ENCODE data around the gene TEX10. TPM values are rescaled to one million over a fixed set of nuclear protein-coding genes. Genes with fewer than 3 reads are reported as not detected.
"Not testable (repeated sequence)": the region's sequence is repeated elsewhere in the genome, so short reads cannot be mapped to it uniquely, and the experiment has no call there.

Gene TEX10
- total and polyA plus RNA-seq, 2 donors = 13.6 to 35.0 TPM

DNA sequence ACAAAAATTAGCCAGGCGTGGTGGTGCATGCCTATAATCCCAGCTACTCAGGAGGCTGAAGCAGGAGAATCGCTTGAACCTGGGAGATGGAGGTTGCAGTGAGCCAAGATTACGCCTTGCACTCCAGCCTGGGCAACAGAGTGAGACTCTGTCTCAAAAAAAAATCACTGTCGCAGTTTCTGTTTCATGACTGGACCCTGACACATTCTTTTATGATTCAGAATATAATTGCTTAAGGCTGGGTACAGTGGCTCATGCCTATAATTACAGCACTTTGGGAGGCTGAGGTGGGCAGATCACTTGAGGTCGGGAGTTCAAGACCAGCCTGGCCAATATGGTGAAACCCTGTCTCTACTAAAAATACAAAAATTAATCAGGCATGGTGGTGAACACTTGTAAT lies 14.0 kb downstream of the TEX10 start:
- not testable (repeated sequence) for H3K4me3 ChIP-seq (ENCODE audit: low read length in 2 of 2); H3K27ac ChIP-seq (ENCODE audit: low read depth in 1 of 2, low read length in 1 of 2); DNase-seq (ENCODE audit: low read depth in 6 of 9, low spot score in 9 of 9); H3K4me1 ChIP-seq (ENCODE audit: control insufficient read depth in 2 of 2, insufficient read depth in 2 of 2, low read length in 2 of 2); H3K27me3 ChIP-seq (ENCODE audit: control insufficient read depth in 2 of 2, insufficient read depth in 1 of 2, low read length in 1 of 2); H3K9me3 ChIP-seq (ENCODE audit: control insufficient read depth in 2 of 2, insufficient read depth in 1 of 2, low read length in 1 of 2)
- WGBS = 98% methylated on average over 5 of the region's 5 CpGs
- H3K36me3 ChIP-seq (ENCODE audit: control insufficient read depth in 2 of 2, insufficient read depth in 2 of 2, low read length in 1 of 2) = peaks cover 17 to 25% of the 10 kb centered on the region in 2 donors

DNA sequence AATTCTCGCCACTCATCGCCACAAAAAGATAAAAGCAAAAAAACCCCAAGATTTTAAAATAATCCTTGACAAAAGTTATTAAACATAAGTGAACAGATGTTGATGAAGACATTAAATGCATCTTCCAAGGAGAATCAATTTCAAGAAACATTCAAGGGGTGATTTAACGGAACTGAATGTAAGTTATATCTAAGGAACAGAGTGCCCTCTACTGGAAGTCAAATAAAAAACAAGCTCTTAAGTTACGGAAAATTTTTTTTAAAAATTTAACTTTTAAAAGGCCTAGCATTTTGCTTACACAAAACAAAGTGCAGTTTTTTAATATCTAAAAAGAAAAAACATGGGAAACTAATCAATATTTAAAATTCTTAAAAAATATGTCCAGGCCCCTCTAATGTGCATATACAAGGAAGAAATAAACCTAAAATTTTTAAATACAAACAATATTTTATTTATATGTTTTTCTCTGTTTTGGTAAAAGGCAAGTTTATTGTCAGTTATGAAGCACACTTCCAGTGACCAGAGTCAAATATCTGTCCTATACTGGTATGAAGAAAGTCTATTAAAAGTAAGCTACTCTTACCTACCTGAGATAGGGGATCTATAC lies 28.0 kb downstream of the TEX10 start:
- H3K9me3 ChIP-seq (ENCODE audit: control insufficient read depth in 2 of 2, insufficient read depth in 1 of 2, low read length in 1 of 2) = no peaks in the 10 kb centered on the region
- peaks cover 3 to 47% of the 10 kb centered on the region in 2 donors for H3K36me3 ChIP-seq (ENCODE audit: control insufficient read depth in 2 of 2, insufficient read depth in 2 of 2, low read length in 1 of 2)
- DNase-seq (ENCODE audit: low read depth in 6 of 9, low spot score in 9 of 9) = peak in 1 of 9 donors; percentile 40
- no peaks in the 10 kb centered on the region for H3K4me1 ChIP-seq (ENCODE audit: control insufficient read depth in 2 of 2, insufficient read depth in 2 of 2, low read length in 2 of 2)
- no peak overlapping the region for H3K27ac ChIP-seq (ENCODE audit: low read depth in 1 of 2, low read length in 1 of 2)
- no peaks in the 10 kb centered on the region for H3K27me3 ChIP-seq (ENCODE audit: control insufficient read depth in 2 of 2, insufficient read depth in 1 of 2, low read length in 1 of 2)
- 89% methylated on average over 4 of the region's 4 CpGs for WGBS
- H3K4me3 ChIP-seq (ENCODE audit: low read length in 2 of 2) = no peak overlapping the region

DNA sequence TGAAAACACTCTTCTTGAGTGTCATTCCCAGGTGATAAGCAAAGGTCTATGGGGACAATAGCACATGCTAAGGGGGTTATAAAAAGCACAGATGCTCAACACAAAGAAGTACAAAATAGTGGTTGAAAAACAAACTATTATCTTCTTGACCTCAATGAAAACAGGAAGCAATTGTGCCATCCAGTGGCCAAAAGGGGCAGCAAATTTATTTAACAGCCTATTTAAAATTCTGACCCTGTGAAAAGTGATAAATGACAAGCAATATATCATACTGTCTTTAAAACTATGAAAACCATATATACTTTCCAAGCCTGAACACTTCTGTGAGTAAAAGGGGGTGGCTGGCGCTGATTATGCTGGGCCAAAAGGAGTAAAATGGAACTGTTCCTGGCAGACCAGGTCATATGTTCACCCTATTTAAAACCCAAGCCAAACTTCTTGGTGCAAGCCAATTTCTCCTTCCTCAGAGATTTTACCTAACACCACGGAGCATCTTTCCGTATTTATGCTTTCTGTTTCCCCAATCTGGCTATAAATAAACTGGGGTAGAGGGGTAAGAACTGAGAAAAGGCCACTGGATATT lies 29.7 kb downstream of the TEX10 start:
- Histone ChIP-seq H3K4me3 (ENCODE audit: low read length in 2 of 2) (no peak overlapping the region), H3K27ac (ENCODE audit: low read depth in 1 of 2, low read length in 1 of 2) (no peak overlapping the region), H3K36me3 (ENCODE audit: control insufficient read depth in 2 of 2, insufficient read depth in 2 of 2, low read length in 1 of 2) (peaks cover 3 to 48% of the 10 kb centered on the region in 2 donors), H3K9me3 (ENCODE audit: control insufficient read depth in 2 of 2, insufficient read depth in 1 of 2, low read length in 1 of 2) (no peaks in the 10 kb centered on the region), H3K27me3 (ENCODE audit: control insufficient read depth in 2 of 2, insufficient read depth in 1 of 2, low read length in 1 of 2) (no peaks in the 10 kb centered on the region), H3K4me1 (ENCODE audit: control insufficient read depth in 2 of 2, insufficient read depth in 2 of 2, low read length in 2 of 2) (no peaks in the 10 kb centered on the region)
- 92% methylated on average over 3 of the region's 3 CpGs for WGBS
- DNase-seq (ENCODE audit: low read depth in 6 of 9, low spot score in 9 of 9) = peak in 2 of 9 donors; percentile 6 to 32

DNA sequence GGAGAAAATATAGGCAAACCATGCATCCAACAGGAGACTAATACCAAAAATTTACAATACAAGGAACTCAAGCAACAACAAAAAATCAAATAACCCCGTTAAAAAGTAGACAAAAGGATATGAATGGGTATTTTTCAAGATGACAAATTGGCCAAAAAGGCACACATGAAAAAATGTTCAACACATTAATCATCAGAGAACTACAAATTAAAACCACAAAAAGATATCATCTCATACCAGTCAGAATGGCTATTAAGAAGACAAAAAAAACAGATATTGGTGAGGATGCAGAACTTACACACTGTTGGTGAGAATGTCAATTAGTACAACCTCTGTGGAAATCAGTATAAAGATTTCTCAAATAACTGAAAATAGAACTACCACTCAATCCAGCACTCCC lies 35.0 kb downstream of the TEX10 start:
- no peak for DNase-seq (ENCODE audit: low read depth in 6 of 9, low spot score in 9 of 9)
- Histone ChIP-seq H3K36me3 (ENCODE audit: control insufficient read depth in 2 of 2, insufficient read depth in 2 of 2, low read length in 1 of 2) (peaks cover 15 to 54% of the 10 kb centered on the region in 2 donors), H3K9me3 (ENCODE audit: control insufficient read depth in 2 of 2, insufficient read depth in 1 of 2, low read length in 1 of 2) (no peaks in the 10 kb centered on the region), H3K4me3 (ENCODE audit: low read length in 2 of 2) (no peak overlapping the region), H3K27ac (ENCODE audit: low read depth in 1 of 2, low read length in 1 of 2) (no peak overlapping the region), H3K4me1 (ENCODE audit: control insufficient read depth in 2 of 2, insufficient read depth in 2 of 2, low read length in 2 of 2) (no peaks in the 10 kb centered on the region), H3K27me3 (ENCODE audit: control insufficient read depth in 2 of 2, insufficient read depth in 1 of 2, low read length in 1 of 2) (no peaks in the 10 kb centered on the region)
- 62% methylated on average over 1 of the region's 1 CpG for WGBS

DNA sequence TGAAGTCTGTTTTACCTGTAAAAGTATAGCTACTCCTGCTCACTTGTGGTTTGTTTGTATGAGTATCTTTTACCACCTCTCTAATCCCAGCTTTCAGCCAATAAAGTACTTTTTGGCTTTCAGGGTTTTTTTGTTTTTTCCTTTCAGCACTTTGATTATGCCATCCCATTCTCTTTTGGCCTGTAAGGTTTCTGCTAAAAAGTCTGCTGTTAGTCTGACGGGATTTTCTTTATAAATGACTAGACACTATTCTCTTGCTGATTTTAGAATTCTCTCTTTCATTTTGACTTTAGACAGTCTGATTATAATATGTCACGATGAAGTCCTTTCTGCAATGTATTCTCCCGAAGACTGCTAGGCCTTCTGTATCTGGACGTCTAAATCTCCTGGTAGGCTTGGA lies 37.2 kb downstream of the TEX10 start:
- no peaks in the 10 kb centered on the region for H3K4me1 ChIP-seq (ENCODE audit: control insufficient read depth in 2 of 2, insufficient read depth in 2 of 2, low read length in 2 of 2)
- no peaks in the 10 kb centered on the region for H3K9me3 ChIP-seq (ENCODE audit: control insufficient read depth in 2 of 2, insufficient read depth in 1 of 2, low read length in 1 of 2)
- WGBS = 97% methylated on average over 4 of the region's 4 CpGs
- peaks cover 22 to 52% of the 10 kb centered on the region in 2 donors for H3K36me3 ChIP-seq (ENCODE audit: control insufficient read depth in 2 of 2, insufficient read depth in 2 of 2, low read length in 1 of 2)
- H3K27me3 ChIP-seq (ENCODE audit: control insufficient read depth in 2 of 2, insufficient read depth in 1 of 2, low read length in 1 of 2) = no peaks in the 10 kb centered on the region
- no peak overlapping the region for H3K27ac ChIP-seq (ENCODE audit: low read depth in 1 of 2, low read length in 1 of 2)
- no peak overlapping the region for H3K4me3 ChIP-seq (ENCODE audit: low read length in 2 of 2)
- no peak for DNase-seq (ENCODE audit: low read depth in 6 of 9, low spot score in 9 of 9)

DNA sequence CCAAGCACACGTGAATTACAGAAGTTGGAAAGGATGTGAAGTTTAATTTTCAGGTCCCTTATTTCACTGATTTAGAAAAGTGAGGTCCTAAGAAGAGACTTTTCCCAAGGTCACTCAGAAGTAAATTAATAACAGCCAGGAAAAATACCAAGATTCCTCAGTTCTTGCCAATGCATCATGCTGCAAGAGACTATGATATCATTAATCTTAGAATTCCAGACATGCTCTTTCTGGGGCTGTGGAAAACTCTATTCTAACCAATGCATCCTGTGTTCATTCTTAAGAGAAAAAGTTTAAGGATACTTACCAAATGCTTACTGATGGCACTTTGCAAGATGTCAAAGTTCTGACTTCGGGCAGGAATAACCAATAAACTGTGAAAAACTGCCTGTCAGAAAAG lies 42.8 kb downstream of the TEX10 start:
- WGBS = 96% methylated on average over 2 of the region's 2 CpGs
- H3K36me3 ChIP-seq (ENCODE audit: control insufficient read depth in 2 of 2, insufficient read depth in 2 of 2, low read length in 1 of 2) = peaks cover 20 to 52% of the 10 kb centered on the region in 2 donors

DNA sequence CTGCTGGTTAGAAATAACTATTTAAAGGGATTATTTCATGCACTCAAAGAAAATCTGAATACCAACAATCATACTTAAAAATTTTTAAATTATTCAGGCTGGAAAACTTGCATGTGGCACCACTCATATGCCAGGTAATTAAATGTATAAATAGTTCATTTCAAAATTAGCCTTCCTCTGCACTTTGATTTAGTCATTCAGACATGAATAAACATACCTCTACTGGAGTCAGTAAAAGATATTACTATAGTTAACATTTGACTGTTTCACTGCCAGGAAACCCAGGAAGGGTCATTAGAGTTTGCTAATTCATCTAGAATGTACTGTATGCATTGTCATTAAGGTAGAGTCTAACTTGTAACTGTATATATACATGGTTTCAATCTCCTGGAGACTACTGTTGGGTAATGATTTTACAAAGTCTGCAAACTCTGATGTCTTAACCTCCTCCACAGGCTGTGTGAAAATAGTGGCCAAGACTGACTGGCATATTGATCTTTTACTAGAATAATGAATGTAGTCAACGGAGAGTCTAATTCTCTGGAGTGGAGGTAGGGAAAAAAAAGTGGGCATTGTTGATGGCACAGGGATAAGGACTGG lies 43.7 kb downstream of the TEX10 start:
- peaks cover 23 to 61% of the 10 kb centered on the region in 2 donors for H3K36me3 ChIP-seq (ENCODE audit: control insufficient read depth in 2 of 2, insufficient read depth in 2 of 2, low read length in 1 of 2)
- WGBS = 96% methylated on average over 1 of the region's 1 CpG

More for the DNA sequence above, 42.8 kb downstream of the TEX10 start:
- Histone ChIP-seq H3K4me3 (ENCODE audit: low read length in 2 of 2) (no peak overlapping the region), H3K4me1 (ENCODE audit: control insufficient read depth in 2 of 2, insufficient read depth in 2 of 2, low read length in 2 of 2) (no peaks in the 10 kb centered on the region), H3K9me3 (ENCODE audit: control insufficient read depth in 2 of 2, insufficient read depth in 1 of 2, low read length in 1 of 2) (no peaks in the 10 kb centered on the region), H3K27ac (ENCODE audit: low read depth in 1 of 2, low read length in 1 of 2) (no peak overlapping the region), H3K27me3 (ENCODE audit: control insufficient read depth in 2 of 2, insufficient read depth in 1 of 2, low read length in 1 of 2) (no peaks in the 10 kb centered on the region)
- DNase-seq (ENCODE audit: low read depth in 6 of 9, low spot score in 9 of 9) = no peak

DNA sequence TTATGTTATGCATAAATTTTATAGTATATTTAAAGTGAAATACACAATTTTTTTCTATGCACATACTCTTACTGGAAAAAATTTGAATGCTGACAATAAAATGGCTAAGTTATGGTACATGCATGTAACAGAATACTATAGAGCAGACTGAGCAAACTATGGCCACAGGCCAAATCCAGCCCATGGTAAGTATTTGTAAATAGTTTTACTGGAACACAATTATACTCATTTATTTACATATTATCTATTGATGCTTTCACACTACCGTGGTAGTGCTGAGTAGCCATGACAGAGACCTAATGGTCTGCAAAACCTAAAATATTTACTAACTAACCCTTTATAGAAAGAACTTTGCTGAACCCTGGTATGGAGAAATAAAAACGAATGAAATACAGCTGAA lies 45.7 kb downstream of the TEX10 start:
- Histone ChIP-seq H3K4me3 (ENCODE audit: low read length in 2 of 2) (no peak overlapping the region), H3K9me3 (ENCODE audit: control insufficient read depth in 2 of 2, insufficient read depth in 1 of 2, low read length in 1 of 2) (no peaks in the 10 kb centered on the region), H3K27ac (ENCODE audit: low read depth in 1 of 2, low read length in 1 of 2) (no peak overlapping the region), H3K36me3 (ENCODE audit: control insufficient read depth in 2 of 2, insufficient read depth in 2 of 2, low read length in 1 of 2) (peaks cover 25 to 69% of the 10 kb centered on the region in 2 donors), H3K27me3 (ENCODE audit: control insufficient read depth in 2 of 2, insufficient read depth in 1 of 2, low read length in 1 of 2) (no peaks in the 10 kb centered on the region), H3K4me1 (ENCODE audit: control insufficient read depth in 2 of 2, insufficient read depth in 2 of 2, low read length in 2 of 2) (no peaks in the 10 kb centered on the region)
- WGBS = 96% methylated on average over 2 of the region's 2 CpGs
- DNase-seq (ENCODE audit: low read depth in 6 of 9, low spot score in 9 of 9) = no peak

More for the DNA sequence above, 43.7 kb downstream of the TEX10 start:
- Histone ChIP-seq H3K27me3 (ENCODE audit: control insufficient read depth in 2 of 2, insufficient read depth in 1 of 2, low read length in 1 of 2) (no peaks in the 10 kb centered on the region), H3K4me1 (ENCODE audit: control insufficient read depth in 2 of 2, insufficient read depth in 2 of 2, low read length in 2 of 2) (no peaks in the 10 kb centered on the region), H3K9me3 (ENCODE audit: control insufficient read depth in 2 of 2, insufficient read depth in 1 of 2, low read length in 1 of 2) (no peaks in the 10 kb centered on the region), H3K4me3 (ENCODE audit: low read length in 2 of 2) (no peak overlapping the region), H3K27ac (ENCODE audit: low read depth in 1 of 2, low read length in 1 of 2) (no peak overlapping the region)
- no peak for DNase-seq (ENCODE audit: low read depth in 6 of 9, low spot score in 9 of 9)

DNA sequence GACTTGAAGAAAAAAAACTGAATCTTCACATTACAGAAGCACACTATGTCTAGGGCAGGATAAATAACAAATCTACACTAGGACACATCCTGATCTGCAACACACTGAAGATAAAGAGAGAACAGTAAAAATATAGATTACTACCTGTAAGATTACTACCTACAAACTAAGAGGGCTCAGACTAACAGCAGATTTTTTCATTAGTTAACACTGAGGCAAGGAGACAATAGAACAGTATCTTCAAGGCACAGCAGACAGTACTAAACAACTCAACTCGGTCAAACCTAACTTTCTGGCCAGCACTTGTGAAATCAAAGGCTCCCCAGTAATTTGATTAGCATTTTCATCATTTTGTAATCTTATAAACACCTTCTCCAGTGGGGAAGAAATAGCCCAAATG lies 46.5 kb downstream of the TEX10 start:
- Histone ChIP-seq H3K27me3 (ENCODE audit: control insufficient read depth in 2 of 2, insufficient read depth in 1 of 2, low read length in 1 of 2) (no peaks in the 10 kb centered on the region), H3K36me3 (ENCODE audit: control insufficient read depth in 2 of 2, insufficient read depth in 2 of 2, low read length in 1 of 2) (peaks cover 30 to 75% of the 10 kb centered on the region in 2 donors), H3K27ac (ENCODE audit: low read depth in 1 of 2, low read length in 1 of 2) (no peak overlapping the region), H3K4me1 (ENCODE audit: control insufficient read depth in 2 of 2, insufficient read depth in 2 of 2, low read length in 2 of 2) (no peaks in the 10 kb centered on the region), H3K4me3 (ENCODE audit: low read length in 2 of 2) (no peak overlapping the region), H3K9me3 (ENCODE audit: control insufficient read depth in 2 of 2, insufficient read depth in 1 of 2, low read length in 1 of 2) (no peaks in the 10 kb centered on the region)
- WGBS = 100% methylated on average over 1 of the region's 1 CpG
- no peak for DNase-seq (ENCODE audit: low read depth in 6 of 9, low spot score in 9 of 9)

Measured in thymus (tissue), 11 donors.